ENCODE measurements around the gene CEL. TPM values are rescaled to one million over a fixed set of nuclear protein-coding genes. Genes with fewer than 3 reads are reported as not detected.
"Not testable (repeated sequence)": the region's sequence is repeated elsewhere in the genome, so short reads cannot be mapped to it uniquely, and the experiment has no call there.

CEL gene
- total RNA-seq, 1 experiment from 2014 or later, result 0.71 TPM

- no peak for DNase-seq
- H3K27ac ChIP-seq, result no peak overlapping the region
- peaks cover 4% of the 10 kb centered on the region for H3K4me1 ChIP-seq
- H3K27me3 ChIP-seq, result no peaks in the 10 kb centered on the region
- H3K36me3 ChIP-seq, result no peaks in the 10 kb centered on the region
- H3K4me3 ChIP-seq, result no peak overlapping the region
- no peaks in the 10 kb centered on the region for H3K9me3 ChIP-seq (replicated peaks)
Measured at GRCh38 chr9:133065070-133065388, 3.2 kb downstream of the CEL start.

- Histone ChIP-seq H3K36me3 (no peaks in the 10 kb centered on the region), H3K27me3 (no peaks in the 10 kb centered on the region), H3K9me3 (replicated peaks) (no peaks in the 10 kb centered on the region), H3K27ac (no peak overlapping the region), H3K4me3 (no peak overlapping the region), H3K4me1 (no peaks in the 10 kb centered on the region)
- no peak for DNase-seq
Measured at GRCh38 chr9:133066181-133066983, 4.6 kb downstream of the CEL start.

GRCh38 chr9:133067006-133067405 lies 5.2 kb downstream of the CEL start:
- H3K4me3 ChIP-seq, result no peak overlapping the region
- H3K36me3 ChIP-seq, result no peaks in the 10 kb centered on the region
- DNase-seq, result no peak
- H3K27me3 ChIP-seq, result no peaks in the 10 kb centered on the region
- no peaks in the 10 kb centered on the region for H3K4me1 ChIP-seq
- no peak overlapping the region for H3K27ac ChIP-seq
- H3K9me3 ChIP-seq (replicated peaks), result no peaks in the 10 kb centered on the region

- no peaks in the 10 kb centered on the region for H3K9me3 ChIP-seq (replicated peaks)
- DNase-seq, result no peak
- H3K27me3 ChIP-seq, result no peaks in the 10 kb centered on the region
- no peak overlapping the region for H3K4me3 ChIP-seq
- H3K36me3 ChIP-seq, result no peaks in the 10 kb centered on the region
- no peaks in the 10 kb centered on the region for H3K4me1 ChIP-seq
- H3K27ac ChIP-seq, result no peak overlapping the region
Measured at GRCh38 chr9:133067813-133068212, 6.0 kb downstream of the CEL start.

GRCh38 chr9:133068431-133068830 lies 6.7 kb downstream of the CEL start:
- not testable (repeated sequence) for H3K27ac ChIP-seq; H3K4me1 ChIP-seq; H3K9me3 ChIP-seq (replicated peaks); H3K36me3 ChIP-seq; H3K27me3 ChIP-seq; H3K4me3 ChIP-seq; DNase-seq

GRCh38 chr9:133070500-133070961 lies 8.8 kb downstream of the CEL start:
- not testable (repeated sequence) for H3K4me3 ChIP-seq; H3K36me3 ChIP-seq; H3K4me1 ChIP-seq; H3K9me3 ChIP-seq (replicated peaks); H3K27ac ChIP-seq; DNase-seq; H3K27me3 ChIP-seq

- H3K27ac ChIP-seq; H3K27me3 ChIP-seq; H3K36me3 ChIP-seq; DNase-seq; H3K4me3 ChIP-seq; H3K9me3 ChIP-seq (replicated peaks); H3K4me1 ChIP-seq: not testable (repeated sequence)
Measured at GRCh38 chr9:133070985-133071384, 9.2 kb downstream of the CEL start.

- H3K4me1 ChIP-seq, result peaks cover 6% of the 10 kb centered on the region; the same call in 1 of the 2 replicates
- H3K27me3 ChIP-seq, result no peaks in the 10 kb centered on the region
- no peak overlapping the region for H3K27ac ChIP-seq
- no peak overlapping the region for H3K4me3 ChIP-seq
- DNase-seq, result no peak
- H3K36me3 ChIP-seq, result no peaks in the 10 kb centered on the region
- H3K9me3 ChIP-seq (replicated peaks), result no peaks in the 10 kb centered on the region
Measured at GRCh38 chr9:133071484-133072150, 9.8 kb downstream of the CEL start.

GRCh38 chr9:133072210-133072609 lies 10.4 kb downstream of the CEL start:
- not testable (repeated sequence) for H3K4me1 ChIP-seq; H3K27ac ChIP-seq; H3K36me3 ChIP-seq; H3K27me3 ChIP-seq; H3K9me3 ChIP-seq (replicated peaks); H3K4me3 ChIP-seq; DNase-seq

GRCh38 chr9:133073086-133074014 lies 11.6 kb downstream of the CEL start:
- H3K9me3 ChIP-seq (replicated peaks), result no peaks in the 10 kb centered on the region
- DNase-seq, result no peak
- peaks cover 6% of the 10 kb centered on the region; the same call in 1 of the 2 replicates for H3K4me1 ChIP-seq
- no peak overlapping the region for H3K4me3 ChIP-seq
- H3K27me3 ChIP-seq, result peaks cover 3% of the 10 kb centered on the region; the same call in 1 of the 2 replicates
- H3K27ac ChIP-seq, result no peak overlapping the region
- H3K36me3 ChIP-seq, result no peaks in the 10 kb centered on the region

- H3K36me3 ChIP-seq, result no peaks in the 10 kb centered on the region
- DNase-seq, result no peak
- H3K9me3 ChIP-seq (replicated peaks), result no peaks in the 10 kb centered on the region
- peaks cover 6% of the 10 kb centered on the region; the same call in 1 of the 2 replicates for H3K4me1 ChIP-seq
- peaks cover 3% of the 10 kb centered on the region; the same call in 1 of the 2 replicates for H3K27me3 ChIP-seq
- H3K27ac ChIP-seq, result no peak overlapping the region
- no peak overlapping the region for H3K4me3 ChIP-seq
Measured at GRCh38 chr9:133074111-133074651, 12.4 kb downstream of the CEL start.

- no peak for DNase-seq
- Histone ChIP-seq H3K4me1 (peaks cover 6% of the 10 kb centered on the region; the same call in 1 of the 2 replicates), H3K27ac (no peak overlapping the region), H3K9me3 (replicated peaks) (no peaks in the 10 kb centered on the region), H3K27me3 (peaks cover 13% of the 10 kb centered on the region), H3K36me3 (no peaks in the 10 kb centered on the region), H3K4me3 (no peak overlapping the region)
Measured at GRCh38 chr9:133075925-133076630, 14.3 kb downstream of the CEL start.

- DNase-seq, result no peak
- Histone ChIP-seq H3K27ac (no peak overlapping the region), H3K36me3 (no peaks in the 10 kb centered on the region), H3K4me1 (peaks cover 6% of the 10 kb centered on the region; the same call in 1 of the 2 replicates), H3K27me3 (peaks cover 13% of the 10 kb centered on the region), H3K4me3 (no peak overlapping the region), H3K9me3 (replicated peaks) (no peaks in the 10 kb centered on the region)
Measured at GRCh38 chr9:133076691-133077090, 14.9 kb downstream of the CEL start.

- no peak for DNase-seq
- Histone ChIP-seq H3K4me1 (peaks cover 6% of the 10 kb centered on the region; the same call in 1 of the 2 replicates), H3K36me3 (no peaks in the 10 kb centered on the region), H3K9me3 (replicated peaks) (no peaks in the 10 kb centered on the region), H3K27ac (no peak overlapping the region), H3K27me3 (peaks cover 13% of the 10 kb centered on the region), H3K4me3 (no peak overlapping the region)
Measured at GRCh38 chr9:133078486-133078885, 16.7 kb downstream of the CEL start.

All from SJCRH30 (cell line).